Measurements from ENCODE around the gene NEURL2.
"Not testable (repeated sequence)": the region's sequence is repeated elsewhere in the genome, so short reads cannot be mapped to it uniquely, and the experiment has no call there.

Gene NEURL2, protein sequence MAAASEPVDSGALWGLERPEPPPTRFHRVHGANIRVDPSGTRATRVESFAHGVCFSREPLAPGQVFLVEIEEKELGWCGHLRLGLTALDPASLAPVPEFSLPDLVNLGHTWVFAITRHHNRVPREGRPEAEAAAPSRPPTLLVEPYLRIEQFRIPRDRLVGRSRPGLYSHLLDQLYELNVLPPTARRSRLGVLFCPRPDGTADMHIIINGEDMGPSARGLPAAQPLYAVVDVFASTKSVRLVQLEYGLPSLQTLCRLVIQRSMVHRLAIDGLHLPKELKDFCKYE

GRCh38 chr20:45890985-45891983, at the start of gene NEURL2, which contains the start of gene CTSA:
NEURL2 (minus strand) TSS chr20:45891208; CDS start chr20:45890991, 217 bp downstream.
CTSA (plus strand) TSS chr20:45891335; CDS start chr20:45891569, 234 bp downstream.
- peak; percentile 75 to 94 for DNase-seq

DNA sequence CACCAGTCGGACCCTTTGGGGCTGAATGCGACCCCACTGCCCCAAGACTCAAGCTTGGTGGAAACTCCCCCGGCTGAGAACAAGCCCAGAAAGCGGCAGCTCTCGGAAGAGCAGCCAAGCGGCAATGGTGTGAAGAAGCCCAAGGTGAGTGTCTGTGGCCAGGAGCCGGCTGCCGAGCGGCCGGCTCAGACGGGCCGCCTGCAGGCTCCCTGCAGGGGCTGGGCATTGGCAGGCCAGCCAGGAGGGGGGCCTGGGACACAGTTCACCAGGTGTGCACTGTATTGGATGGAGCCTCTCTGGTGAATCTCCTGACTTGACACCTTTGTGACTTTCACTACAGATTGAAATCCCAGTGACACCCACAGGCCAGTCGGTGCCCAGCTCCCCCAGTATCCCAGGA, 49.5 kb upstream of the NEURL2 start:
- no peak for DNase-seq

GRCh38 chr20:45940053-45940452, 49.0 kb upstream of the NEURL2 start:
- no peak for DNase-seq

DNA sequence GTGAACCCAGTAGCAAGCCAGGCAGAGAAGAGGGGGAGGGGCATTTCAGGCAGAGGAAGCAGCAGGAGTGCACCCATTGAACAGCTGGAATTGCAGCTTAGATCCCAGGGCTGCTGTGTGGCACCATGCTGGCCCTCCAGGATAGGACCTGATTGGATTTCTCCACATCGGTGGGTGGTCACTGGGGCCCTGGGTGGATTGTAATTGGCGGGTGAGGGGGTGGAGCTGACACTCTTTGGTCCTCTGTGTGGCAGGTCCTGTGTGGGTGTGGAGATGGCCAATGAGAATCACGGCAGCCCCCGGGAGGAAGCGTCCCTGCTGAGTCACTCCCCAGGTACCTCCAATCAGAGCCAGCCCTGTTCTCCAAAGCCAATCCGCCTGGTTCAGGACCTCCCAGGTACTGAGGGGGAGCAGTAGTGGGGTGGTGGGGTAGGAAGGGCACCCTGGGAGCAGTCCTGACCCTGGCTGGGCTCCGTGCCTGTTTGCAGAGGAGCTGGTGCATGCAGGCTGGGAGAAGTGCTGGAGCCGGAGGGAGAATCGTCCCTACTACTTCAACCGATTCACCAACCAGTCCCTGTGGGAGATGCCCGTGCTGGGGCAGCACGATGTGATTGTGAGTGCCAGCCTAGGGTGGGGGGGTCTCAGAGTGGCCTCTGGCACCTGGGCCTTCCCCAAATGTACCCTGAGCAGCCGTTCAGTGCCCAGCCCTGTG, 47.9 kb upstream of the NEURL2 start:
- DNase-seq, result no peak

- DNase-seq, result no peak
These were observed 46.8 kb upstream of the NEURL2 start for GRCh38 chr20:45937765-45938164.

DNA sequence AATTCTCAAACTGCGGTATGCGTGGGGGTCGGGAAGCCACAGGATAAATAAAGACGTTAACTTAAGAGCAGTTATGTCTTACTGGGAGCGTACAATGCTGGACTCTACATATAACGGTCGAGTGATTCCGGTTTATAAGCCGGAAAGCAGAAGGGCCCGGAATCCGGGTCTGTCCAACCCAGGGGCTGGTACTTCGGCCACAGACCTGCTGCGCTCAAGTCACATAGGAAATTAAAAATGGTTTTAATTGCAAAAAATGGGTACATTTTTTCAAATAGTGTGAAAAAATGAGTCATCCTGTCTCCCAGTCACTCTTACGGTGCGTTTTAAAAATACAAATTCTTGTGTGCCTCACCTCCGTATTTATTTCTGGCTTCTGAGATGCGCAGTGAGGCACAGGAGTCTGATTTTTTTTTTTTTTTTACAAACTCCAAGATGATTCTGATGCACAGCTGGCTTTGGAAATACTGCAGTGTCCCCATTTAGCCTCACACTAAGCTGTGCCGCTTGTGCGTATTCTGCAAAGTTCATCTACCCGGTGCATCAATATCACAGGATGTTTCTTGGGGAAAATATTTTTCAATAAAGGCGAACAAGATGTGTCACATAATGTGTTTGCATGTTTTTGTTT, 44.5 kb upstream of the NEURL2 start:
- no peak for DNase-seq

DNA sequence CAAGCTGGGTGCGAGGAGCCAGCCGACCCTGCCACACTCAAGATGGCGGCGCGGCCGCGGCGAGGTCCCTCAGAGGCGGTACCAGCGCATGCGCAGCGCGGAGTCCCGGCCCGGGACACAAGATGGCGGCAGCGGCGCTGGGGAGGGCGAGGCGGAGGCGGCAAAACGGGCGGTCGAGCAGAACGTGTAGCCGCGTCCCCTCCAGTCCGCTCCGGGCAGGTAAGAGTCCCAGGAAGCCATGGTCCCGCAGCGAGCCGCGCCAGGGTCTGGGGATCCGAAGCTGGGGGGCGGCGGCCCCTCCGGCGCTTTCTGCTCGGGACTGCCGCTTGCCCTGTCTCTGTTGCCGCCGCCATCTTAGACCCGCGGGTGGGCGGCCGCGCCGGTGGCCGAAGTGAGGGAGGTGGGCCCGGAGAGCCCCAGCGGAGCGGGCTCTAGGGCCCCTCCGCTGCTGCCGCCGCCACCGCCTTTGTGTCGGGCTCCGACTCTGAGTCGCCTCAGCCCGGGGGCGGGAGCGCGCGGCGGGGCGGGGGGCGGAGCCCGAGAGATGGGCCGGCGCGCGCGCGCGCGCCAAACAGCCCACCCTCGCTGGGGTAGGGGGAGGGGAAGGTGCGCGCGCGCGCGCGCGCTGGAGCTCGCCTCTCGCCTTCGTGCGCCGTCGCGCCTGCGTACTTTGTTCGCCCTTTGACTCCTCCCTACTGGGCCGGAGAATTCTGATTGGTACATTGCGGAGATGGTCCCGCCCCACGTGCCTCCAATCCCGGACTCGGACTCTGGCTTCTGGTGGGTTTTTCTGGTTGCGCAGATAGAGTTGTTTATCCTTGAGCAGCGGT, 43.8 kb upstream of the NEURL2 start, which contains the start of gene PCIF1:
TSS of gene PCIF1 (plus strand) at position 98 of the 830 bp plus-strand sequence. CDS start 4,317 bp downstream, outside the sequence.
- peak; percentile 92 to 99 for DNase-seq

DNA sequence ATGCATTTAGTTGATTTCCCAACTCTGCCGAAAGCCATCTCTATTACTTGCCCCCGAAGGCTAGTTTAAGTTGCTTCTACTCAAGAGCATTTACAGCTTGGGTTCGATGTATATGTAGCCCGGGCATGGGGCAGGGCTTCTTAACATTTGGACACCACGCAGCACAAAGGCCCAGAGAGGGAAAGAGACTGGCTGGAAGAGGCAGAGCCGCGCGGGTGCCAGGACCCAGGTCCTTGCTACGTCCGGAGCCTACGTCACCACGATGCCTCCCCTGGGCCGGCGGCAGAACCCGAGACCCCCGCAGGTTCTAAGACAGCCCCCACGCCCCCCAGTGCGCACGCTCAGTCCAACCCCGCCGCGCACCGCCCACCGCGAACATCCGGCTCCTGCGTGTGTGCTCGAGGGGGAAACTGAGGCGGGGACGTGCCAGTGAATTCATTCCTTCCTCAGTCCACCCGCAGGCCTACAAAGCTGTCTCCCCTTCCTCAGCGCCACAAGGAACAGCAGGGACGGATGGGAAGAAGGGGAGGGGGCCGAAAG, 43.1 kb upstream of the NEURL2 start:
- DNase-seq, result peak; percentile 63 to 76

DNA sequence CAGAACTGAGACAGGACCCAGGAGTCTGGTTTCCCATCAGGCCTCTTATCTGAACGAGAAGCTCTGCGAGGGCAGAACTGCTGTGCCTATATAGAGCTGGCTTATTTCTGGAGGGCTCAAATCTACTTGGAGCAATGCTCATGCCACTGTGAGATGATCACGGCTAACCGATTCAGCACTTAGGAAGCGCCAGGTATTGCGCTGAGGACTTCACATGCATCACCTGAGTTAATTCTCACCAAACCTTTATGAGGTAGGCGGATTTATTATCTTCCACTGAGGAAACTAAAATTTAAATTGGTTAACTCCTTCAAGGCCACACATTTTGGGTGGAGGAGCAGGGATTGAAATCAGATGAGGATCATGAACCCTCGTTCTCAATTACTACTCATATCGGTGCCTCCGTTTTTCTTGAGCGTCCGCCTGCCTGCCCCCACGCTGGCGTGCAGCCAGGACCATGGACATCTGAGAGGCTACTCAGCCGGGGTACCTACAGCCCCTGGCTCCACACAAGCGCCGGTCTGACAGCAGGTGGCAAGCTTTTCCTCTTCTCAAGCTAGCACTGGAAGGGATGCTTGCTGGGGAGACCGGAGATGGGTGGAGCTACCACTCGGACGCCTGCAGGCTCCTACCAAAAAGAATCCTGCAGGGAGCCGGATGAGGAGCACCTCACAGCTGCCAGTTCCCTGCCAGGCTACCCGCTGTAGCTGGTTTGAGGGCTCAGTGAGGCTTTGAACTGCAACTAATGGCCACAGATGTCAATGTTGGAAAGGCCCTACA, 42.4 kb upstream of the NEURL2 start:
- DNase-seq, result peak; percentile 83 to 94

DNA sequence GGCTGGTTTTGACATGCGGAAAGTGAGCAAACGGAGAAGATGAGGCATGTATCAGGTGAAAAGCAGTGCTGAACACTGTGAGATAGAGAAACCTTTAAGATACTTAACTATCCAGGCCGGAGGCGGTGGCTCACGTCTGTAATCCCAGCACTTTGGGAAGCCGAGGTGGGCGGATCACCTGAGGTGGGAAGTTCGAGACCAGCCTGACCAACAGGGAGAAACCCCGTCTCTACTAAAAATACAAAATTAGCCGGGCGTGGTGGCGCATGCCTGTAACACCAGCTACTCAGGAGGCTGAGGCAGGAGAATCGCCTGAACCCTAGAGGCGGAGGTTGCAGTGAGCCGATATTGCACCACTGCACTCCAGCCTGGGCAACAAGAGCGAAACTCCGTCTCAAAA, 40.7 kb upstream of the NEURL2 start:
- DNase-seq, result not testable (repeated sequence)

DNA sequence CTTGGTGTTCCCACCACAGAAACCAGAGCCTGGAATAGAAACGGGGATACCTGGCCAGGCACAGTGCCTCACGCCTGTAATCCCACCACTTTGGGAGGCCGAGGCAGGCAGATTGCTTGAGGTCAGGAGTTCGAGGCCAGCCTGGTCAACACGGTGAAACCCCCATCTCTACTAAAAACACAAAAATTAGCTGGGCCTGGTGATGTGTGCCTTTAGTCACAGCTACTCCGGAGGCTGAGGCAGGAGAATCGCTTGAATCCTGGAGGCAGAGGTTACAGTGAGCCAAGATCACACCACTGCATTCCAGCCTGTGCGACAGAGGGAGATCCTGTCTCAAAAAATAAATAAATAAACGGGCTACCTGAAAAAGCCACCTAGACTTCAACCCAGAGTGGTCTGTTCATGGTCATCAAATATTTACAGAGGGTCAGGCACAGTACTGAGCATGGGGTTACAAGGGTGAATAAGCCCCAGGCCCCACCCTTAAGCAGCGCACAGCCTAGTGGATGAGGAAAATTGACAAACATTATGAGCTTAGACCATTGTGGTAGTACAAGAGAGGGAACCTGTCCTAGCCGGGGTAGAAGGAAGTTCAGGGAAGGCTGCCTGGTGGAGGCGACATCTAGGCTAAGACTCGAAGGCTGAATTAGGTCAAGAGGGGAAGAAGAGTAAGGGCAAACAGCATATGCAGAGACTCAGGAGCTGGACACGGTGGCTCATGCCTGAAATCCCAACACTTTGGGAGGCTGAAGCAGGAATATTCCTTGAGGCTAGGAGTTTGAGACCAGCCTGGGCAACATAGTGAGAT, 36.3 kb upstream of the NEURL2 start:
- DNase-seq, result no peak

DNA sequence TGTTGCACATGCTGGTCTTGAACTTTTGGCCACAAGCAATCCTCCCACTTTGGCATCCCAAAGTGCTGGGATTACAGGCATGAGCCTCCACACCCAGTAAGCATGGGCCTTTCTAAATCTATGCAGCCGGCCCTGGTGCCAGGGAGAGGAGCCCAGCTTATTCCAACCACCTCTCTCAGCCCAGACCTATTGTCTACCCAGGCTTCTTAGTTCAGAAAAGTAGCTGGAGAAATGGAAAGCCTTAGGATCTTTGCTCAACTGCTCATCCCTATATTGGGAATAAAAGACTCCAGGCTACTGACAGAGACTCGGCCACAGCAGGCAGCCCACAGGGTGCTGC, 35.7 kb upstream of the NEURL2 start:
- no peak for DNase-seq

DNA sequence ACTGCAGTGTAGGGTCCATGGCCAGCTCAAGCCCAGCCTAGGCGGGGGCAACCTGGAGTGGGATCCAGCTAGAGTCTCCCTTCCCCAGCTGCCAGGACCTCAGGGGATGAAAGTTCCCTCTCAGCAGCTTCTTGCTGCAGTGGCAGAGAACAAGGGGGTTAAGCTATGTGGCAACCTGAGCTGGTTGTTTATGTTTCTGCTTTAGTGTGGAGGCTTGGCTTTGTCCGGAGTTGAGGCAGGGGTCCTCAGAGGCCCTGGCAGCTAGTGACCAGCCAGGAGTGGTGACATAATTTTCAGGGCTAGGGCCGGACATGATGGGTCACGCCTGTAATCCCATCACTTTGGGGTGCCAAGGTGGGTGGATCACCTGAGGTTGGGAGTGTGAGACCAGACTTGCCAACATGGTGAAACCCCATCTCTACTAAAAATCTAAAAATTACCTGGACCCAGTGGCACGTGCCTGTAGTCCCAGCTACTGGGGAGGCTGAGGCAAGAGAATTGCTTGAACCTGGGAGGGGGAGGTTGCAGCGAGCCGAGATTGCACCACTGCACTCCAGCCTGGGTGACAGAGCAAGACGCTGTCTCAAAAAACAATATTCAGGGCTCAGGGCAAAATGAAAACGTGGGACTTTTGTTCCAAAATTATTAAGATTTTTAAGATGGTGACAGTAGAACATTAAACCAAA, 35.0 kb upstream of the NEURL2 start:
- DNase-seq, result no peak

DNA sequence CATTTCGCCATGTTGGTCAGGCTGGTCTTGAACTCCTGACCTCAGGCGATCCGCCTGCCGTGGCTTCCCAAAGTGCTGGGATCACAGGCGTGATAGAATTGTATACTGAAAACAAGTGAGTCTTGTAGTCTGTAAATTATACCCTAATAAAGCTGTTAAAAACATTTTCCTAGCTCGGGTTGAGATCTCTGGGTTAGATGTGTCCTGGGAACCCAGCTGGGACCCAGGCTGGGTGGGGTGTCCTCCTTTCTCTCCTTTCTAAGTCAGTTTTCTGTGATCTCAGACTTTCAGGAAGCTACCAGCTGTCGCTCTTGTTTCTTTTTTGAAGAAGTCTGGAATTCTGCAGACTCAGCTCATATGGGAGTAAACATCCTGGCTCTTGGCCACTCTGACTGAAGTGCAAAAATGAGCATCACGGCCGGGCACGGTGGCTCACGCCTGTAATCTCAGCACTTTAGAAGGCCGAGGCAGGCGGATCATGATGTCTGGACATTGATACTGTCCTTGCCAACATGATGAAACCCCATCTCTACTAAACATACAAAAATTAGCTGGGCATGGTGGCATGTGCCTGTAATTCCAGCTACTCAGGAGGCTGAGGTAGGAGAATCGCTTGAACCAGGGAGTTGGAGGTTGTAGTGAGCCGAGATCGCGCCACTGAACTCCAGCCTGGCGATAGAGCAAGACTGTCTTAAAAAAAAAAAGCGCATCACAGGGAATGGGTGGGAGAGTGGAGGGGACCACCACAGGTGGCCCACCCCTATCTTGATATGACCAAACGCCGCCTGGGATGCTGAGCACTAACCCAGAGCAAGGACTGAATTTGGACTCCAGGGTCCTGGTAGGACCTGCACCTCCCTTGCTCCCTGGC, 33.6 kb upstream of the NEURL2 start:
- DNase-seq, result no peak

- DNase-seq, result no peak
These were observed 30.6 kb upstream of the NEURL2 start for GRCh38 chr20:45921337-45922189.

GRCh38 chr20:45920462-45921336, 29.7 kb upstream of the NEURL2 start:
- DNase-seq, result no peak

Data from NCI-H526 (cell line).